Uterus (tissue), 4 donors: ENCODE results near the gene MSANTD1. TPM values are rescaled to one million over a fixed set of nuclear protein-coding genes. Genes with fewer than 3 reads are reported as not detected.

ENCODE experiments used
- DNase-seq, 2 donors: peaks; one replicate each; pipeline ENCODE4 v3.0.0-alpha.2; 2019 to 2020
- H3K27ac ChIP-seq, 2 donors: fragments of 200-600 bp; sonication (generic); 1 replicate in 1 of 2; 2 replicates in 1 of 2; pipeline ENCODE4 v1.5.1; 2016 to 2018
- H3K27me3 ChIP-seq, 2 donors: fragments of 200-600 bp; sonication (generic); one replicate each; pipeline ENCODE4 v1.5.1; 2018 to 2019; ENCODE audit warnings: control low read depth in 1 of 2
- H3K36me3 ChIP-seq, 2 donors: fragments of 200-600 bp; sonication (generic); one replicate each; pipeline ENCODE4 v1.5.1; 2019; ENCODE audit warnings: control low read depth in 1 of 2
- H3K4me1 ChIP-seq, 2 donors: fragments of 200-600 bp; sonication (generic); one replicate each; pipeline ENCODE4 v1.5.1; 2018 to 2019; ENCODE audit warnings: control low read depth in 1 of 2
- H3K4me3 ChIP-seq, 2 donors: fragments of 200-600 bp; sonication (generic); 1 replicate in 1 of 2; 2 replicates in 1 of 2; pipeline ENCODE4 v1.5.1; 2018 to 2019; ENCODE audit warnings: mild to moderate bottlenecking in 1 of 2
- H3K9me3 ChIP-seq, 2 donors: fragments of 200-600 bp; sonication (generic); one replicate each; pipeline ENCODE4 v1.5.1; 2019; ENCODE audit warnings: control low read depth in 1 of 2
- POLR2A ChIP-seq, 2 donors: fragments of 450-650 bp; IDR thresholded peaks; one replicate each; pipeline ENCODE4 v1.6.1; 2016; ENCODE audit warnings: antibody characterized with exemption in 2 of 2, mild to moderate bottlenecking in 1 of 2, moderate library complexity in 1 of 2
- intact Hi-C: fragments of 100-400 bp; cut with DNase I; formaldehyde crosslinking; loops from one replicate; pipeline ENCODE4 v1.15.1; 2023; ENCODE audit warnings: low total_unique reads
- total RNA-seq, 4 donors: library from RNA; depleted of rRNA in 3 of 4; stranded (reverse); fragments of >200 nt in 3 of 4; gene quantifications; one replicate each; pipeline versions ENCODE4 v1.1.0 to v1.2.4, GENCODE V29; 2014 to 2023
- TF ChIP-seq, protein P1 (sequence below), 4 experiments: fragments of 200-600 bp in 2 of 4; fragments of 450-650 bp in 2 of 4; sonication (generic) in 2 of 4; IDR thresholded peaks; one replicate each; pipeline ENCODE4 v1.5.1; 2016 to 2019; ENCODE audit warnings: antibody characterized with exemption in 4 of 4, mild to moderate bottlenecking in 2 of 4, moderate library complexity in 1 of 4
- donor health status: DM: yes; HTN: yes; CAD: no.

MSANTD1 gene
- total RNA-seq, 4 donors from 2014 or later: 1.3 to 3.3 (median 2.1) TPM; not detected in 1

DNA sequence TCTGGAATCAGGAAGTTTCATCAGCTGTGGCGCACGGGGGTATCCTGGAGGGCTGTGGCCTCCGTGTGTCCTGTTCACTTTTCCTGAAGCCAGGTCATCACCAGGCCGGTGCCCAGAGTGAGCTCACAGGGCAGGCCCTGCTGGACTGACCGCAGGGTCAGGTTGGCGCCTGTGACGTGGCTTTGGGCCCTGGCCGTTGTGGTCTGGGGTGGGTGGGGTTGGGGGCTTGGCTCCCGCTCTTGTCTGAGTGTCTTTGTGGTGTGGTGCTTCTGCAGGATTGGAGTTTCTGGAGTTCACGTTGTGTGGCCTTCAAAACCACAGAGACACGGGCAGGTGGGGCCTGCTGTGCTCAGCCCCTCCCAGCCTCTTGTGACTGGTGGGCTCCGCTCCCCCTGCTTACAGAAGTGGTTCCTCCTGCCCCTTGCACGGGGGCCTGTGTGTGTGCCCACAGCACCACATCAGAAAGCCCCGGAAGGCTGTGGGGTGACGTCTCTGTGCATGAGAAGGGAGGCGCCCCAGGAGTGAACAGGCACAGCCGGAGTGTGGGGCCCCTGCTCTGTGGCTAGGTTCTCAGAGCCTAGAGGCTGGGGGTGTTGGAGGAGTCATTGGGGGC lies 53.3 kb downstream of the MSANTD1 start:
- Histone ChIP-seq H3K9me3 (no peaks in the 10 kb centered on the region), H3K27ac (no peak overlapping the region), H3K4me3 (no peak overlapping the region), H3K27me3 (no peaks in the 10 kb centered on the region), H3K4me1 (peaks cover 0 to 8% of the 10 kb centered on the region in 2 donors), H3K36me3 (no peaks in the 10 kb centered on the region)
- TF ChIP-seq, protein P1, sequence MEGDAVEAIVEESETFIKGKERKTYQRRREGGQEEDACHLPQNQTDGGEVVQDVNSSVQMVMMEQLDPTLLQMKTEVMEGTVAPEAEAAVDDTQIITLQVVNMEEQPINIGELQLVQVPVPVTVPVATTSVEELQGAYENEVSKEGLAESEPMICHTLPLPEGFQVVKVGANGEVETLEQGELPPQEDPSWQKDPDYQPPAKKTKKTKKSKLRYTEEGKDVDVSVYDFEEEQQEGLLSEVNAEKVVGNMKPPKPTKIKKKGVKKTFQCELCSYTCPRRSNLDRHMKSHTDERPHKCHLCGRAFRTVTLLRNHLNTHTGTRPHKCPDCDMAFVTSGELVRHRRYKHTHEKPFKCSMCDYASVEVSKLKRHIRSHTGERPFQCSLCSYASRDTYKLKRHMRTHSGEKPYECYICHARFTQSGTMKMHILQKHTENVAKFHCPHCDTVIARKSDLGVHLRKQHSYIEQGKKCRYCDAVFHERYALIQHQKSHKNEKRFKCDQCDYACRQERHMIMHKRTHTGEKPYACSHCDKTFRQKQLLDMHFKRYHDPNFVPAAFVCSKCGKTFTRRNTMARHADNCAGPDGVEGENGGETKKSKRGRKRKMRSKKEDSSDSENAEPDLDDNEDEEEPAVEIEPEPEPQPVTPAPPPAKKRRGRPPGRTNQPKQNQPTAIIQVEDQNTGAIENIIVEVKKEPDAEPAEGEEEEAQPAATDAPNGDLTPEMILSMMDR (IDR thresholded peaks at IDR 0.05): no peak
- TF ChIP-seq POLR2A (IDR thresholded peaks at IDR 0.05): no peak
- DNase-seq: peak in 1 of 2 donors; percentile 40
- intact Hi-C loops: no loop called here

DNA sequence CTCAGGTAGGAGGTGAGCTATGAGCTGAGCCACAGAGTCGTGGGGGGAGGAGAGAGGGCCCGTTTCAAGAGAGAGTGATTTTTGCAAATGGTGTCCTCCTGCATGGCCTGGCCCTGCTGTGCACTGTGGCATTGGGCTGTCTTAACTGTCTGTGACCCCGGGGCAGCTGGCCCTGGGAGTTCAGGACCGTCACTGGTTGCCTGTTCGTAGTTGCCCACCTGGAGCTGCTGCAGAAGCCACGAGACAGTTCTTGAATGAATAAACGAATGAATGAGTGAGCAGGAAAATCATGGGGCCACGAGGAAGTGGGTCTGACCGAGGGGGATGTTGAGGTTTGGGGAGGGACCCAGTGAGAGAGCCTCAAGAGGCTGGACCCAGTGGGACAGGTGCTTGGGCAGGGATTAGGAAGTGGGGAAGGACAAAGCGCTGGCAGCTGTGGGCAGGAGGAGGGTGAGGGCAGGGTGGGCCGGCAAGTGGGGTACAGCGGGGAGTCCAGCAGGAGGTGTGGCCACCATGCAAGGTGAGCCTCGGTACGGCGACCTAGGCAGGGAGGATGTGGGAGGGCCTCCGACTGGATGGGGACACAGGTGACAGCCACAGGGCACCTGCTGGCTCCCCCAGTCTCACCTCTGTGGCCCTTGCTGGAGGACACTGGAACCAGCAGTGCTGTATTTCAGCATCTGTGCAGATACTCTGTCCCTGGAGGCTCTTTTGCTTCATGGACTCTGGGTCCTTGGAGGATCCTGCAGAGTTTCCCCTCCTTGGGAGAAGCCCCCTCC lies 54.0 kb downstream of the MSANTD1 start:
- no peak for DNase-seq
- peaks cover 0 to 8% of the 10 kb centered on the region in 2 donors for H3K4me1 ChIP-seq

DNA sequence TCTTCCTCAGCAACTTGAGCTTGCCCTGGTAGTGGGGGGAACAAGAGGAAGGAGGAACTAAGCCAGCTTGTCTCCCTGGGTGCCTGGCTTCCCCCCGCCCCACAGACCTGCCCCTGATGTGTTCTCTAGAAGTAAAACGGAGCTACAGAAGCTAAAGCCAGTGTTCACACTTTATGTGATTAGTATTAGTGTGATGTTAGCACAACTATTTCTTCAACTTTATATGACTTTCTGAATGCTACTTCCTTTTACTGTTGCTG lies 54.5 kb downstream of the MSANTD1 start:
- Histone ChIP-seq H3K4me3 (no peak overlapping the region), H3K9me3 (no peaks in the 10 kb centered on the region), H3K27me3 (no peaks in the 10 kb centered on the region), H3K36me3 (no peaks in the 10 kb centered on the region), H3K4me1 (peaks cover 0 to 8% of the 10 kb centered on the region in 2 donors), H3K27ac (no peak overlapping the region)
- DNase-seq: no peak
- no peak for TF ChIP-seq POLR2A (IDR thresholded peaks at IDR 0.05)
- TF ChIP-seq, protein P1 (IDR thresholded peaks at IDR 0.05): no peak
- intact Hi-C loops: no loop called here

More for the DNA sequence above, 54.0 kb downstream of the MSANTD1 start:
- no peaks in the 10 kb centered on the region for H3K36me3 ChIP-seq
- no peak overlapping the region for H3K27ac ChIP-seq
- H3K4me3 ChIP-seq: no peak overlapping the region
- intact Hi-C loops: no loop called here
- no peak for TF ChIP-seq POLR2A (IDR thresholded peaks at IDR 0.05)
- TF ChIP-seq, protein P1 (IDR thresholded peaks at IDR 0.05): no peak
- no peaks in the 10 kb centered on the region for H3K27me3 ChIP-seq
- H3K9me3 ChIP-seq: no peaks in the 10 kb centered on the region

DNA sequence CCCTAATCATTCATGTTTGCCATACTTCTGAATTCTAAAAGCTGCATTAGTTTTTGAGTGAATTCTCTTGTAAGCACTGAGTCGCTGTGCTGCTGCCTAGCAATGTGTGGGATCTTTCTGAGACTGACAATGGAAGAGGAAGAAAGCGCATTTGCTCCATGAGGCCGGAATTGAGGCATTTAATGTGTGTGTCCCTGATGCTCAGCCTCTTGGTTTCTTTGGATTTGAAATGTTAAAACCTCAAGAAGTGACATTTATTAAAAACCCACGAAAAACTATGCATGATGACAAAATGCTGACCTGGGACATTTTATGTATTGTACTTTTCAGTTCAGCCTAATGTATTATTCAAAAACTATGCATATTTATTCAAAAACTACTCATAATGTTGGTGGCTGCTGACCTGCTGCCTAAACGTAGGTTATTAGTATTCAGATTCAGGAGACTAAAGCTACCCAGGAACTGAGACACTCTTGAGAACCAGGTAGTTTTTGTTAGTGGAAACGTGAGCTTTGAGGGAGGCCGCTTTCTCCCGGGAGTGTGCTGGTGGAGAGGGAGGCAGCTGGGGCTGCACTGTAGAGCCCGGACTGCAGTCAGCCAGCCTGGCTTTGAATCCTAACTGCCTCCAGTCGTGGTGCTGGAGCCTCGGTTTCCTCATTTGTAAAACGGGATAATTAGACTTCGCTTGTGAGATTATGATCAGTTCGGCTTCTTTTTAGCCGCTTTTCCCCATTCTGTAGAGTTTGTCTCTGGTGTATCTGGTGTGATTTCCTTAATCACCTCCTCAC lies 55.2 kb downstream of the MSANTD1 start:
- Histone ChIP-seq H3K36me3 (no peaks in the 10 kb centered on the region), H3K4me3 (no peak overlapping the region), H3K27me3 (no peaks in the 10 kb centered on the region), H3K27ac (no peak overlapping the region), H3K9me3 (no peaks in the 10 kb centered on the region), H3K4me1 (peaks cover 0 to 8% of the 10 kb centered on the region in 2 donors)
- TF ChIP-seq, protein P1 (IDR thresholded peaks at IDR 0.05): no peak
- TF ChIP-seq POLR2A (IDR thresholded peaks at IDR 0.05): no peak
- no peak for DNase-seq
- intact Hi-C loops: no loop called here
